VCaP (cell line): ENCODE measurements around the gene EED.
A peak's percentile ranks its signal among the peaks of the same experiment; 100 is the strongest.

ENCODE experiments used
- H3K27ac ChIP-seq: fragments of 450-650 bp; 2 replicates; pipeline ENCODE4 v1.5.1; 2017
- TF ChIP-seq, protein P1 (sequence below): fragments of 450-650 bp; conservative IDR thresholded peaks from 2 replicates; pipeline ENCODE4 v1.5.1; 2017; ENCODE audit warnings: mild to moderate bottlenecking, moderate library complexity

Gene EED

DNA sequence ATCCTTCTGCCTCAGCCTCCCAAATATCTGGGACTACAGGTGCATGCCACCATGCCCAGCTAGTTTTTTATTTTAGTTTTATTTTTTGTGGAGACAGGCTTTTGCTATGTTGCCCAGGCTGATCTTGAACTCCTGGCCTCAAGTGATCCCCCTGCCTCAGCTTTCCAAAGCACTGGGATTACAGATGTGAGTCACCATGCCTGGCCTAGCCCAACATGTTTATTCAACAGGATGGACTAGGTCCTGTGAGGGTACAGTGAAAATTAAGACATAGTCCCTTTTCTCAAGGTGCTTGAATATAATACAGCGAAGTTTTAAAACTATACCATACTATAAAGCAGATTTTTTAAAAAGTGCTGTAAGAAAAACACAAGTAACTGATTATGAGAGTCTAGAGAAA, 45.2 kb upstream of the EED start:
- TF ChIP-seq, protein P1, sequence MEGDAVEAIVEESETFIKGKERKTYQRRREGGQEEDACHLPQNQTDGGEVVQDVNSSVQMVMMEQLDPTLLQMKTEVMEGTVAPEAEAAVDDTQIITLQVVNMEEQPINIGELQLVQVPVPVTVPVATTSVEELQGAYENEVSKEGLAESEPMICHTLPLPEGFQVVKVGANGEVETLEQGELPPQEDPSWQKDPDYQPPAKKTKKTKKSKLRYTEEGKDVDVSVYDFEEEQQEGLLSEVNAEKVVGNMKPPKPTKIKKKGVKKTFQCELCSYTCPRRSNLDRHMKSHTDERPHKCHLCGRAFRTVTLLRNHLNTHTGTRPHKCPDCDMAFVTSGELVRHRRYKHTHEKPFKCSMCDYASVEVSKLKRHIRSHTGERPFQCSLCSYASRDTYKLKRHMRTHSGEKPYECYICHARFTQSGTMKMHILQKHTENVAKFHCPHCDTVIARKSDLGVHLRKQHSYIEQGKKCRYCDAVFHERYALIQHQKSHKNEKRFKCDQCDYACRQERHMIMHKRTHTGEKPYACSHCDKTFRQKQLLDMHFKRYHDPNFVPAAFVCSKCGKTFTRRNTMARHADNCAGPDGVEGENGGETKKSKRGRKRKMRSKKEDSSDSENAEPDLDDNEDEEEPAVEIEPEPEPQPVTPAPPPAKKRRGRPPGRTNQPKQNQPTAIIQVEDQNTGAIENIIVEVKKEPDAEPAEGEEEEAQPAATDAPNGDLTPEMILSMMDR, result no peak
- no peak overlapping the region for H3K27ac ChIP-seq

DNA sequence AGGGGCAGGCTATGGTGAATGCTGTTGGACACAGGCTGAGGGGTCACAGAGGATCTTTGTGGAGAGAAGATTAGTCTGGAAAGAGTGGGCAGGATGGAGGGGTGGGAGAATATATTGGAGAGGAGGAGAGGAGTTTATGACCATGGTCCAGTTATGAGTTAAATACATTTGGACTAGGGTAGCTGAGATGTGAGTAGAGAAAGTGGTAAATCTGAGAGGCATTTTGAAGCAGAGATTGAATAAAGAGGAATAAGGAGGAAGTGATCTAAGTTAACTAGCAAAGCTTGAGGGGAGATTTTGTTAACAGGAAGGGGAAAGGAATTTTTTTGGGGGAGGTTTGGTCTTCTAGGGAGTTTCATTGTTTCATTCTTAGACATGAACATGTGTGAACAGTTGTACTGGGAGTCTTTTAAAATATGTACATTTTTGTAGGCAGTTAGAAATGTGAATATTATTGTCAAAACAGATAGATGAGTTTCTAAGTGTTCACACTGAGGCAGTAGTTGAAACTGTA, 43.1 kb upstream of the EED start:
- H3K27ac ChIP-seq, result no peak overlapping the region
- TF ChIP-seq, protein P1, result no peak

DNA sequence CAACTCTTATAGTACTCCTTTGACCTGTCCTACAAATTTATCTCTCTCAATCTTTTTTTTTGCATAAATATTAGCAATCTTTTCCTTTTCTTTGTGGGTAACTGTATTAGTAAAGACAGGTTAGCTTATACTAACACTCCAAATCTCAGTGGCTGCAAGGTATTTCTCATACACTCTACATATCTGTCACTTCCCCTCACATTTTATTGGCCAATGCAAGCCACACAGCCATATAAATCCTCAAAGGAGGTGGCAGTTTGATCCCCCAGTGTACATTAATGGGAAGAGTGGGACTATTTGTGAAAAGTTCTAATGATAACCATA, 42.6 kb upstream of the EED start:
- H3K27ac ChIP-seq, result no peak overlapping the region

DNA sequence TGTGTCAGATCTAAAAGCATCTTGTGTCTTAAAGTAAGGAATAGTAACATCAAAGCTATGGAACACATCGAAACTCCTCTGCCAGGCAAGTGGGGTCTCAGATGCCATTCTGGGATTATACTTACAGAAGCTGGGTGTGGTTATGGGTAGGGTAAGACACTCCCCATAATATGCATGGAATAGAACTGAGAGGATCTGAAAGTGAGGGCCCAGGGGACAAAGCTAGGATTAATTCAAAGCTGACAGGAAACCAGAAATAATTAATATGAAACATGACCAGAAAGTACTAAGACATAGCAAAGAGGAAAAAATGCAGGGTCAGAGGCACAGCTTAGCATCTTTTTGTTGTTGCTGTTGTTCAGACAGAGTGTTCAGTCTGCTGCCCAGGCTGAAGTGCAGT, 40.2 kb upstream of the EED start:
- no peak overlapping the region for H3K27ac ChIP-seq
- TF ChIP-seq, protein P1, result no peak

More for the DNA sequence above, 42.6 kb upstream of the EED start:
- TF ChIP-seq, protein P1, result no peak

DNA sequence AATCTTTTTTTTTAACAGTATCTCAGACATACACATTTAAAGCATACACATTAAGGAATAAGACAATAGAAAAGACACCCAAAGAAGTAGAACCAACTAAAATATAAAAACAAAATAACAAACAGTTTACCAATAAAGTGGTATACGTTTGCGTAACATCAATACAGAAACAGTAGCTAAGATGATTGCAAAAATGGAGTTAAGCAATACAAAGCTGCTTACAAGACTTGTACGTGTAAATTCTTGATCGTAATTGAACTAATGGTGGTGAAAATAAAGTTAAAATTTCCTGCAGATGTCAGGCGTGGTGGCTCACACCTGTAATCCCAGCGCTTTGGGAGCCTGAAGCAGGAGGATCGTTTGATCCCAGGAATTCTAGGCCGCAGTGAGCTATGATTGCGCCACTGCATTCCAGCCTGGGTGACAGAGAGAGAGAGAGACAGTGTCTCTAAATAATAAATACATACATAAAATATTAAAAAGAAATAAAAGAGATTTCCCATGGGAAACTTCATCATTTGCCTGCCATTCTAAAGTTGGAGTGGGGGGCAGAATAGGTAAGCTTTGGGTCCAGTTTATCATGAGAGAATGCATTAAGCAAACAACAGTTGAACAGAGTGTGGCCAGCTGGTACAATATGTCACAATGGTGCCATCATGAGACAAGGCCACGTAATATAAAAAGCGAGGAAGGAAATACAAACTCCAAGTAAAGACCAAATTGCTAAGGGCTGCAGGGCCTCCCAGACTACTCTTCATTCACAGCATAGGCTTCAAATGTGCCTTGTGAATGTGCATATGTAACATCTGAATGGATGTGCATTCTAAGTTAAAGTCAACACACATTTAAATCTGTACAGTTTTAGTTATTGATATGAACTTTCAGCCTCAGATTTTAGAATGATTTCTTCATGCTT, 38.9 kb upstream of the EED start:
- TF ChIP-seq, protein P1, result peak; percentile 74
- no peak overlapping the region for H3K27ac ChIP-seq

DNA sequence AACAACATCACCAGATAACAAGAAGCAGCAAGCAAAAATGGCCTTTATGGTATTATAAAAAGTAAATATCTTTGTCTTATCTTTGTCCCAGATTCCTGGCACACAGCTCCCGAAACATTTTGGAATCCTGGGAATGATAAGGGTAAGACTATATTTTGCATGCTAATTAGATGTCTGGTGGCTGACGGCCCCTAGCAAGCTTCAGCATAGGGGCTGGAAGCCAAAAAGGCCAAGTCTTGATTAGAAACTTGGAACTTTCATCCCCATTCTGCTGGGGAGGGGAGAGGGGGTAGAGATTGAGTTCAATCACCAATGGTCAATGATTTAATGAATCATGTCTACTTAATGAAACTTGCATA, 38.2 kb upstream of the EED start:
- no peak overlapping the region for H3K27ac ChIP-seq
- TF ChIP-seq, protein P1, result no peak

DNA sequence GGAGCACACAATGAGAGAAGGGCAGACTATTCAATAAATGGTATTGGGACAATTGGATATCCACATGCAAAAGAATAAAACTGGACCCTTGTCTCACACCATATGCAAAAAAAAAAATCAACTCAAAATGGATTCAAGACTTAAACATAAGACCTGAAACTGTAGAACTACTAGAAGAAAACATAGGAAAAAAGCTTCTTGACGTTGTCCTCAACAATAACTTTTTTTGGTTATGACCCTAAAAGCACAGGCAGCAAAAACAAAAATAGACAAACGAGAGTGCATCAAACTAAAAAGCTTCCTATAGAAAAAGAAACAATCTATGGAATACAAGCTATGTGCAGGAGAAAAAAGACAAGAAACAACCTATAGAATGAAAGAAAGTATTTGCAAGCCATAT, 37.1 kb upstream of the EED start:
- TF ChIP-seq, protein P1, result no peak
- H3K27ac ChIP-seq, result no peak overlapping the region
